ENCODE measurements around the gene SASH1.

SASH1 gene

DNA sequence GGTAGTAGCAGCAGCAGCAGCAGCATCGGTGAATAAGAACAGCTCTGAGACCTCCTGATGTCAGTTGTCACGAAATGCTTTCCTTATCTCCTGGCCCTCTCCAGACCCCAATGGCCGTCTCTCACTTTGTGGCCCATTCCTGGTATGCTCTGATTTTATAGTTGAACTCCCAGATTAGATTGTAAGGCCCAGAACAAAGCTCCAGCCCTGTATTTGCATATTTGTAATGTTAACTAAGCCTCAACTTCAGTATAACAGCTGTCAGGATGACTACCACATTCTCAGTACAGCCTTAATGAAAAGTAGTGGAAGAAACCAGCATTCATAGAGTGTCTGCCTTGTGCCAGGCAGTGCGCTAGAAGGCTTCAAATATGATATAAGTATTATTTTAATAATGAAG, 180.9 kb downstream of the SASH1 start:
- no peak overlapping the region for H3K4me3 ChIP-seq (ENCODE audit: control insufficient read depth, low read depth, low read length)
- DNase-seq (ENCODE audit: low read depth): no peak
- TF ChIP-seq CTCF (conservative IDR thresholded peaks at IDR 0.05; ENCODE audit: control insufficient read depth, insufficient read depth, low read depth, low read length): no peak

DNA sequence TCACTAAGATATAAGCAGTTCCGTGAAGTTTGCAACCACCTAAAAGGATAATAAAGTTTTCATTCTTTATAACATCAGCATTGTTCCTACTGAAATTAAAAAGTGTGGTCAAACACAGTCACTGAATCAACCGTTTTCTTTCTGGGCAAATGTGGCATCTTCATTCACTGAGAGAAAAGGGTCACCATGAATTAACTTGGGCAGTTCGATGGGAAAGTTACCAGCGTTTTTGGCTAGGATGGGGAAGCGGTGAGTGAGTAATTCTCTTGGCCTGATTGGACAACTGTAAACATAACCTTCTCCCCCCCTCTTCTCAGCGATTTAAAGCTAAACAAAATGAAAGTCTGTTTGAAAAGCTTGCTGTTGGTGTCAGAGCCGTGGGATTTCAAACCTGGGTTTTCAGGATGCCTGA, 181.8 kb downstream of the SASH1 start:
- DNase-seq (ENCODE audit: low read depth): peak; percentile 95
- no peak for TF ChIP-seq CTCF (conservative IDR thresholded peaks at IDR 0.05; ENCODE audit: control insufficient read depth, insufficient read depth, low read depth, low read length)
- H3K4me3 ChIP-seq (ENCODE audit: control insufficient read depth, low read depth, low read length): peak overlapping the region; percentile 42

- DNase-seq (ENCODE audit: low read depth): peak; percentile 96
- peak overlapping the region; percentile 42 for H3K4me3 ChIP-seq (ENCODE audit: control insufficient read depth, low read depth, low read length)
- TF ChIP-seq CTCF (conservative IDR thresholded peaks at IDR 0.05; ENCODE audit: control insufficient read depth, insufficient read depth, low read depth, low read length): no peak
Measured at GRCh38 chr6:148524976-148525375, 182.3 kb downstream of the SASH1 start.

DNA sequence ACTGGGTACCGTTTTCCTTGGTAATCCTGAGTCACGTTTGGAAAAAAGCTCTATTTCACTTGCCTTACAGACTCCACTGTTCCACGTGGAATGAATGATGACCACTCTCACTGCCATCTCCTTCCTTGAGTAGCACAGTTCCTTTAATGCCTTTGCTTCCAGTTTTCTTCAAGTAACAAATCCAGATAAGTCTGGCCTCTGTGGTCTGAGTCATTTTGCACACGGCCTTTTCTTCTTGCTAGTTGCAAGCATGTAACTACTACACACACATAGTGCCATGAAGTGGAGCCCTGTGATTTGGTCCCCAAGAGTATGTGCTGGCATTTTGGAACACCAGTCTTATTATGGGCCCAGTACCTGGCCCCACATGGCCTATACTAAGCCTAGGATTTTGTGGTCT, 182.8 kb downstream of the SASH1 start:
- peak; percentile 94 for DNase-seq (ENCODE audit: low read depth)
- peak overlapping the region; percentile 42 for H3K4me3 ChIP-seq (ENCODE audit: control insufficient read depth, low read depth, low read length)
- no peak for TF ChIP-seq CTCF (conservative IDR thresholded peaks at IDR 0.05; ENCODE audit: control insufficient read depth, insufficient read depth, low read depth, low read length)

DNA sequence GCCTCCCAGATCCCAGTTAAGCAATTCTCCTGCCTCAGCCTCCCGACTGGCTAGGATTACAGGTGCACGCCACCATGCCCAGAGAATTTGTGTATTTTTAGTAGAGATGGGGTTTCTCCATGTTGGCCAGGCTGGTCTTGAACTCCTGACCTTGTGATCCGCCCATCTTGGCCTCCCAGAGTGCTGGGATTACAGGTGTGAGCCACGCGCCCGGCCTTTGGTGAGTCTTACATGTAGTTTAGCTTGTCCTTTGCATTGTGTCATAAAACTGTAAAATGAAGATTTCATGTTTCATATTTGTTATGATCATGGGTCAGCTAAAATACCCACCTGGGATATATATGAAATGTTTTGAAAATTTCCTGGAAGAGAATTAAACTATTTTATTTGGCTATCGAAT, 183.5 kb downstream of the SASH1 start:
- no peak overlapping the region for H3K4me3 ChIP-seq (ENCODE audit: control insufficient read depth, low read depth, low read length)
- no peak for TF ChIP-seq CTCF (conservative IDR thresholded peaks at IDR 0.05; ENCODE audit: control insufficient read depth, insufficient read depth, low read depth, low read length)
- DNase-seq (ENCODE audit: low read depth): no peak

DNA sequence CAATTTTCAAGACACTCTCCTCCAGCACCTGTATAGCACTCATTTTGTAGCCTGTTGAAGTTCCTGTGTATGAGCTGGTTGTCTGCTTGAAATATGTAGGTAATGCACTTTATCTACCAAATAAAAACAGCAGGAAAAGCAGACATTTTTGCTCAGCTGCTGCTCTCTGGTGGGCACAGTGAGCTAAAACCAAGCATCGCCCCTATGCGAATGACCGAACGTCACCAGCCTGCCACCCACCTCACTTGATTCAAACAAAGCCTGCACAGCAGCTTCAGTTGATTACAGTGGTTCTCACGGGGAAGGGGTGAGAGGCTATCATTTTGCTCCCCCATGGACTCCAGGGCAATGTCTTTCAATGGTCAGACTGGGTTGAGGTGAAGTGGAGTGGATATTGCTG, 185.7 kb downstream of the SASH1 start:
- TF ChIP-seq CTCF (conservative IDR thresholded peaks at IDR 0.05; ENCODE audit: control insufficient read depth, insufficient read depth, low read depth, low read length): peak; percentile 26
- no peak overlapping the region for H3K4me3 ChIP-seq (ENCODE audit: control insufficient read depth, low read depth, low read length)
- no peak for DNase-seq (ENCODE audit: low read depth)

GRCh38 chr6:148529010-148529409, 186.4 kb downstream of the SASH1 start:
- no peak for DNase-seq (ENCODE audit: low read depth)
- TF ChIP-seq CTCF (conservative IDR thresholded peaks at IDR 0.05; ENCODE audit: control insufficient read depth, insufficient read depth, low read depth, low read length): no peak
- H3K4me3 ChIP-seq (ENCODE audit: control insufficient read depth, low read depth, low read length): no peak overlapping the region

Measured in fibroblast of mammary gland (primary cell).